Gastrocnemius medialis (tissue), 4 donors: ENCODE results near the gene MACROH2A2.

Experiments
- POLR2A ChIP-seq, 2 donors: fragments of 450-650 bp; IDR thresholded peaks; one replicate each; pipeline ENCODE4 v1.6.1; 2017; ENCODE audit warnings: antibody characterized with exemption in 2 of 2, mild to moderate bottlenecking in 2 of 2, moderate library complexity in 2 of 2
- TF ChIP-seq, protein P1 (sequence below), 5 experiments: fragments of 450-650 bp in 3 of 5; fragments of 200-600 bp in 2 of 5; sonication (generic) in 2 of 5; IDR thresholded peaks in 4 of 5; conservative IDR thresholded peaks in 1 of 5; 1 replicate in 4 of 5; 2 replicates in 1 of 5; pipeline ENCODE4 v1.5.1; 2016 to 2019; ENCODE audit warnings: antibody characterized with exemption in 5 of 5, mild to moderate bottlenecking in 3 of 5, moderate library complexity in 3 of 5

DNA sequence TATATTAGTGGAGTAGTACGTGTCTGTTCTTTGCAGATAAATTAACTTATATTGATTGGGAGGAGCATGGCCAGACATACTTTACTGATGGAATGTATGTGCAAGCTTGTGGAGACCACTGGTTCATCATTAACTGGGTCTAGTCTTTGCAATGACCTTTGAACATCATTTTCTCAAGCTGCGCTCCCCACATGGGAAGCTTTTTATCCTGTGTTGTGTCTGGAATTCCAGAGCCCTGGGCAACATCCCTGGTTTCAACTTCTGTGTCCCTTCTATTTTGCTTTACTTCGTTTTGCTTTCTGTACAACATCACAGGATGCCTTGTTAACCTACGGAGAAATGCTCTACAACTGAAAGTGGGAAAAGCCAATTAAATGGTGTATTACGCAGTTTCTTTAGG is 38.3 kb downstream of the MACROH2A2 start:
- TF ChIP-seq, protein P1, sequence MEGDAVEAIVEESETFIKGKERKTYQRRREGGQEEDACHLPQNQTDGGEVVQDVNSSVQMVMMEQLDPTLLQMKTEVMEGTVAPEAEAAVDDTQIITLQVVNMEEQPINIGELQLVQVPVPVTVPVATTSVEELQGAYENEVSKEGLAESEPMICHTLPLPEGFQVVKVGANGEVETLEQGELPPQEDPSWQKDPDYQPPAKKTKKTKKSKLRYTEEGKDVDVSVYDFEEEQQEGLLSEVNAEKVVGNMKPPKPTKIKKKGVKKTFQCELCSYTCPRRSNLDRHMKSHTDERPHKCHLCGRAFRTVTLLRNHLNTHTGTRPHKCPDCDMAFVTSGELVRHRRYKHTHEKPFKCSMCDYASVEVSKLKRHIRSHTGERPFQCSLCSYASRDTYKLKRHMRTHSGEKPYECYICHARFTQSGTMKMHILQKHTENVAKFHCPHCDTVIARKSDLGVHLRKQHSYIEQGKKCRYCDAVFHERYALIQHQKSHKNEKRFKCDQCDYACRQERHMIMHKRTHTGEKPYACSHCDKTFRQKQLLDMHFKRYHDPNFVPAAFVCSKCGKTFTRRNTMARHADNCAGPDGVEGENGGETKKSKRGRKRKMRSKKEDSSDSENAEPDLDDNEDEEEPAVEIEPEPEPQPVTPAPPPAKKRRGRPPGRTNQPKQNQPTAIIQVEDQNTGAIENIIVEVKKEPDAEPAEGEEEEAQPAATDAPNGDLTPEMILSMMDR (IDR thresholded peaks at IDR 0.05 in 4 of 5, conservative IDR thresholded peaks at IDR 0.05 in 1 of 5): no peak
- no peak for TF ChIP-seq POLR2A (IDR thresholded peaks at IDR 0.05)
